Measurements from ENCODE around the gene ABCA8. TPM values are rescaled to one million over a fixed set of nuclear protein-coding genes. Genes with fewer than 3 reads are reported as not detected.

Gene ABCA8
- total and polyA plus RNA-seq, 2 experiments from 2014 or later = not detected

- Mint-ChIP-seq H3K9me3 (no peaks in the 10 kb centered on the region), H3K4me3 (no peak overlapping the region), H3K27me3 (ENCODE audit: insufficient read depth, low read depth, poor library complexity) (peaks cover 1% of the 10 kb centered on the region), H3K27ac (no peak overlapping the region), H3K36me3 (ENCODE audit: low read depth) (no peaks in the 10 kb centered on the region), H3K4me1 (no peaks in the 10 kb centered on the region)
- no peak for TF ChIP-seq ZNF114 (CRISPR knock-in tag; IDR thresholded peaks at IDR 0.05)
- no peak for TF ChIP-seq POLR2AphosphoS5 (IDR thresholded peaks at IDR 0.05; ENCODE audit: low read depth)
- no peak for TF ChIP-seq STAT1 (IDR thresholded peaks at IDR 0.05; ENCODE audit: unreplicated experiment)
- TF ChIP-seq EZH2 (IDR thresholded peaks at IDR 0.05; ENCODE audit: low read depth, unreplicated experiment) = no peak
- Histone ChIP-seq H2AFZ (no peak overlapping the region), H3K4me1 (ENCODE audit: insufficient read depth) (no peaks in the 10 kb centered on the region), H3K27me3 (ENCODE audit: insufficient read depth) (no peaks in the 10 kb centered on the region), H3K36me3 (ENCODE audit: insufficient read depth) (no peaks in the 10 kb centered on the region), H3K9me2 (ENCODE audit: insufficient read depth) (0 out of 2 replicates have a peak, but pooled peaks cover 11% of the 10 kb centered on the region), H3K27ac (ENCODE audit: low read depth) (no peak overlapping the region), H4K20me1 (replicated peaks; ENCODE audit: insufficient read depth) (no peaks in the 10 kb centered on the region), H3K4me2 (no peak overlapping the region), H3K4me3 (no peak overlapping the region), H3F3A (replicated peaks; ENCODE audit: low read depth) (no peaks in the 10 kb centered on the region), H3K79me2 (replicated peaks; ENCODE audit: insufficient read depth) (no peaks in the 10 kb centered on the region)
- DNase-seq (ENCODE audit: low spot score) = no peak
- no peak for ATAC-seq
Measured at GRCh38 chr17:68831170-68831569, 124.0 kb downstream of the ABCA8 start.

- no peaks in the 10 kb centered on the region for H4K20me1 ChIP-seq (replicated peaks; ENCODE audit: insufficient read depth)
- no peaks in the 10 kb centered on the region for H3K4me1 Mint-ChIP-seq
Measured at GRCh38 chr17:68830313-68830712, 124.9 kb downstream of the ABCA8 start.

More at GRCh38 chr17:68830313-68830712, 124.9 kb downstream of the ABCA8 start:
- Histone ChIP-seq H3K4me2 (no peak overlapping the region), H3K79me2 (replicated peaks; ENCODE audit: insufficient read depth) (no peaks in the 10 kb centered on the region), H3K4me3 (no peak overlapping the region), H3K27ac (ENCODE audit: low read depth) (no peak overlapping the region), H3K9me2 (ENCODE audit: insufficient read depth) (0 out of 2 replicates have a peak, but pooled peaks cover 11% of the 10 kb centered on the region), H2AFZ (no peak overlapping the region), H3F3A (replicated peaks; ENCODE audit: low read depth) (no peaks in the 10 kb centered on the region), H3K27me3 (ENCODE audit: insufficient read depth) (no peaks in the 10 kb centered on the region), H3K4me1 (ENCODE audit: insufficient read depth) (no peaks in the 10 kb centered on the region), H3K36me3 (ENCODE audit: insufficient read depth) (no peaks in the 10 kb centered on the region)
- H3K36me3 Mint-ChIP-seq (ENCODE audit: low read depth) = no peaks in the 10 kb centered on the region
- no peak overlapping the region for H3K4me3 Mint-ChIP-seq
- no peak for TF ChIP-seq CREB1 (CRISPR knock-in tag; IDR thresholded peaks at IDR 0.05; ENCODE audit: low read depth)
- no peak for TF ChIP-seq ZNF462 (CRISPR knock-in tag; IDR thresholded peaks at IDR 0.05)
- no peak for TF ChIP-seq EZH2 (IDR thresholded peaks at IDR 0.05; ENCODE audit: low read depth, unreplicated experiment)
- TF ChIP-seq STAT1 (IDR thresholded peaks at IDR 0.05; ENCODE audit: unreplicated experiment) = no peak
- no peak for TF ChIP-seq ZNF114 (CRISPR knock-in tag; IDR thresholded peaks at IDR 0.05)
- TF ChIP-seq ZNF331 (CRISPR knock-in tag; IDR thresholded peaks at IDR 0.05; ENCODE audit: low read depth) = no peak
- no peak for TF ChIP-seq NANOG (IDR thresholded peaks at IDR 0.05; ENCODE audit: borderline replicate concordance)
- TF ChIP-seq, protein P1, sequence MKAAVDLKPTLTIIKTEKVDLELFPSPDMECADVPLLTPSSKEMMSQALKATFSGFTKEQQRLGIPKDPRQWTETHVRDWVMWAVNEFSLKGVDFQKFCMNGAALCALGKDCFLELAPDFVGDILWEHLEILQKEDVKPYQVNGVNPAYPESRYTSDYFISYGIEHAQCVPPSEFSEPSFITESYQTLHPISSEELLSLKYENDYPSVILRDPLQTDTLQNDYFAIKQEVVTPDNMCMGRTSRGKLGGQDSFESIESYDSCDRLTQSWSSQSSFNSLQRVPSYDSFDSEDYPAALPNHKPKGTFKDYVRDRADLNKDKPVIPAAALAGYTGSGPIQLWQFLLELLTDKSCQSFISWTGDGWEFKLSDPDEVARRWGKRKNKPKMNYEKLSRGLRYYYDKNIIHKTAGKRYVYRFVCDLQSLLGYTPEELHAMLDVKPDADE (IDR thresholded peaks at IDR 0.05) = no peak
- no peak for TF ChIP-seq EZH2phosphoT487 (IDR thresholded peaks at IDR 0.05; ENCODE audit: unreplicated experiment)
- TF ChIP-seq POLR2AphosphoS5 (IDR thresholded peaks at IDR 0.05; ENCODE audit: low read depth) = no peak
- peaks cover 1% of the 10 kb centered on the region for H3K27me3 Mint-ChIP-seq (ENCODE audit: insufficient read depth, low read depth, poor library complexity)
- no peak for DNase-seq (ENCODE audit: low spot score)
- H3K27ac Mint-ChIP-seq = no peak overlapping the region
- no peaks in the 10 kb centered on the region for H3K9me3 Mint-ChIP-seq
- no peak for ATAC-seq

Data from GM23338 (cell line).